HG03460 (cell line): ENCODE data around the gene EPS8L2.

Source experiments
- ATAC-seq: cut with Tn5 transposase; IDR thresholded peaks from one replicate; pipeline ENCODE4 v1.9.1; 2021; ENCODE audit not compliant: unreplicated experiment

Gene EPS8L2

GRCh38 chr11:760236-760635 lies 54.2 kb downstream of the EPS8L2 start:
- ATAC-seq, result no peak

GRCh38 chr11:761526-762108 lies 55.6 kb downstream of the EPS8L2 start:
- ATAC-seq, result no peak

- ATAC-seq, result no peak
Measured at GRCh38 chr11:762421-763072, 56.5 kb downstream of the EPS8L2 start.

- no peak for ATAC-seq
Measured at GRCh38 chr11:763073-763463, 57.0 kb downstream of the EPS8L2 start.

GRCh38 chr11:763549-764321 lies 57.7 kb downstream of the EPS8L2 start:
- no peak for ATAC-seq

GRCh38 chr11:764322-765024 lies 58.4 kb downstream of the EPS8L2 start:
- no peak for ATAC-seq

- ATAC-seq, result no peak
Measured at GRCh38 chr11:765025-765801, 59.2 kb downstream of the EPS8L2 start.

- no peak for ATAC-seq
Measured at GRCh38 chr11:765802-766091, 59.7 kb downstream of the EPS8L2 start.

GRCh38 chr11:766106-766935 lies 60.3 kb downstream of the EPS8L2 start:
- ATAC-seq, result no peak

GRCh38 chr11:766936-767210 lies 60.8 kb downstream of the EPS8L2 start:
- no peak for ATAC-seq

- ATAC-seq, result no peak
Measured at GRCh38 chr11:767238-767637, 61.2 kb downstream of the EPS8L2 start.

GRCh38 chr11:769887-770641 lies 64.0 kb downstream of the EPS8L2 start:
- ATAC-seq, result no peak

- ATAC-seq, result no peak
Measured at GRCh38 chr11:770642-771616, 64.9 kb downstream of the EPS8L2 start.

GRCh38 chr11:771617-772204 lies 65.7 kb downstream of the EPS8L2 start:
- ATAC-seq, result no peak

GRCh38 chr11:772429-773390 lies 66.7 kb downstream of the EPS8L2 start:
- ATAC-seq, result no peak

- ATAC-seq, result no peak
Measured at GRCh38 chr11:773425-773824, 67.4 kb downstream of the EPS8L2 start.

- ATAC-seq, result no peak
Measured at GRCh38 chr11:773830-774229, 67.8 kb downstream of the EPS8L2 start.
